Dedifferentiated amniotic fluid mesenchymal stem cell (primary cell): Measurements from ENCODE around the gene DIS3L2.

ENCODE experiments used
- DNase-seq: peaks from one replicate; pipeline ENCODE4 v3.0.0-alpha.2; 2016; ENCODE audit errors: extremely low spot score

Gene DIS3L2

GRCh38 chr2:231955758-231956472 lies 5.6 kb upstream of the DIS3L2 start:
- DNase-seq: no peak

GRCh38 chr2:231957913-231958763 lies 3.4 kb upstream of the DIS3L2 start:
- DNase-seq: no peak

GRCh38 chr2:231960810-231961348 lies 634 bp upstream of the DIS3L2 start:
- DNase-seq: no peak

- DNase-seq: no peak
Measured at GRCh38 chr2:231965102-231965501, 3.6 kb downstream of the DIS3L2 start.

- no peak for DNase-seq
Measured at GRCh38 chr2:231966886-231967285, 5.4 kb downstream of the DIS3L2 start.

GRCh38 chr2:231968820-231969219 lies 7.3 kb downstream of the DIS3L2 start:
- no peak for DNase-seq

- no peak for DNase-seq
Measured at GRCh38 chr2:231970461-231970860, 8.9 kb downstream of the DIS3L2 start.

GRCh38 chr2:231975001-231975400 lies 13.5 kb downstream of the DIS3L2 start:
- no peak for DNase-seq

GRCh38 chr2:231977430-231977829 lies 15.9 kb downstream of the DIS3L2 start:
- DNase-seq: no peak

GRCh38 chr2:231984992-231985391 lies 23.5 kb downstream of the DIS3L2 start:
- no peak for DNase-seq

- no peak for DNase-seq
Measured at GRCh38 chr2:231985823-231986261, 24.3 kb downstream of the DIS3L2 start.

GRCh38 chr2:231987124-231987727 lies 25.7 kb downstream of the DIS3L2 start:
- no peak for DNase-seq

GRCh38 chr2:231988179-231988866 lies 26.8 kb downstream of the DIS3L2 start:
- DNase-seq: no peak

GRCh38 chr2:231991664-231992063 lies 30.2 kb downstream of the DIS3L2 start:
- no peak for DNase-seq

- DNase-seq: no peak
Measured at GRCh38 chr2:231992888-231993287, 31.4 kb downstream of the DIS3L2 start.

GRCh38 chr2:231996797-231997540 lies 35.5 kb downstream of the DIS3L2 start:
- no peak for DNase-seq

GRCh38 chr2:231998046-231998445 lies 36.5 kb downstream of the DIS3L2 start:
- DNase-seq: no peak

GRCh38 chr2:232000439-232000838 lies 38.9 kb downstream of the DIS3L2 start:
- no peak for DNase-seq

GRCh38 chr2:232001073-232001472 lies 39.6 kb downstream of the DIS3L2 start:
- no peak for DNase-seq

GRCh38 chr2:232006253-232006652 lies 44.7 kb downstream of the DIS3L2 start:
- no peak for DNase-seq
